ENCODE data around the gene BMPER.

The BMPER gene

GRCh38 chr7:34104115-34104514, 198.8 kb downstream of the BMPER start:
- no peak for FAIRE-seq

GRCh38 chr7:34104992-34105391, 199.7 kb downstream of the BMPER start:
- no peak for FAIRE-seq

DNA sequence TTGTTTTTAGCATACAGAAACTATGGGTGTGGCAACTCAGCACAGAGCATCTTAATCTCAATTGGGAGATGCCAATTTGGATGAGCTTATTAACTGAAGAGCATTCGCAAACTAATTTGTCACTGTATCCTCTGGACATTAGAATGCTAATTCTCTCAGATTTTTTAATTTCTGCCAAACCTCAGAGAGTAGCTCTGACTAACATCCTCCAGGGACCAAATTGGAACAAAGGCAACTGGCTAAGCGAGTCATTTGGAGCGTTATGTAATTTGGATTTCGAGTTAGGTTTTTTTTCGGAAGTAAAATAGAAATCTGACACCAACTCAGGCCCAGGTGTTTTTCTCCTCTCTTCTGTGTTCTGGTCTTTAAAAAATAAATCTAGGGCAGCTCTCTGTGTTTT, 201.9 kb downstream of the BMPER start:
- no peak for FAIRE-seq

- FAIRE-seq, result no peak
These were observed 202.8 kb downstream of the BMPER start for GRCh38 chr7:34108165-34108564.

- FAIRE-seq, result no peak
These were observed 204.8 kb downstream of the BMPER start for GRCh38 chr7:34109936-34110780.

GRCh38 chr7:34111031-34111430, 205.7 kb downstream of the BMPER start:
- FAIRE-seq, result no peak

DNA sequence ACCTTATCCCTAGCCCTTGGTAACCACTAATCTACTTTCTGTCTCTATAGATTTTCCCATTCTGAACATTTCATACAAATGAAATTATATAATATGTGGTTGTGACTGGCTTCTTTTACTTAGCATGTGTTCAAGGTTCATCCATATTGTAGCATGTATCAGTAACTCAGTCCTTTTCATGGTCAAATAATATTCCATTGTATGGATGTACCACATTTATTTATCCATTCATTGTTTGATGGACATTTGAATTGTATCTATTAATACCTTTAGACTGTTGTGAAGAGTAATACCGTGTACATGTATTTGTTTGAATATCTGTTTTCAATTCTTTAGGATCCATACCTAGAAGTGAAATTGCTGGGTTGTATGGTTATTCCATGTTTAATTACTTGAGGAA, 210.2 kb downstream of the BMPER start:
- FAIRE-seq, result no peak

- FAIRE-seq, result no peak
These were observed 212.2 kb downstream of the BMPER start for GRCh38 chr7:34117573-34117972.

- FAIRE-seq, result no peak
These were observed 216.0 kb downstream of the BMPER start for GRCh38 chr7:34121366-34121765.

DNA sequence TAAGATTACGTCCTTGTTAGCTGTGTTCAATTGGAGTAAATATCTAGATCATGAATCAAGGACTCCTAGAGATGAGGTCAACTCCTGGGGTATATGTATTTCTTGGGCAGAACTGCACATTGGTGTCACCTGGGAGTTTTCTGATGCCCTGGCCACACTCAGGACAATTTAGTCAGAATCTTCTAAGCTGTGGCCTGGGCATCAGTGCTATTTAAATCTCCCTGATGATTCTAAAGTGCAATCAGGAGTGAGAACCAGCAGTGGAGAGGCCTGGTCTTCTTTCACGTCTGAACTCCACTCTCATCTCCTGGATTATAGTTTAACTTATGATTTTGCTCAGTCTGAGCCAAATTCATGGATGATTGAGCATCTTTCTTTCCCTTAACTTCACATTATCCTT, 218.0 kb downstream of the BMPER start:
- FAIRE-seq, result no peak

GRCh38 chr7:34124765-34125164, 219.4 kb downstream of the BMPER start:
- FAIRE-seq, result no peak

GRCh38 chr7:34128762-34129161, 223.4 kb downstream of the BMPER start:
- FAIRE-seq, result no peak

GRCh38 chr7:34130558-34131295, 225.4 kb downstream of the BMPER start:
- FAIRE-seq, result no peak

DNA sequence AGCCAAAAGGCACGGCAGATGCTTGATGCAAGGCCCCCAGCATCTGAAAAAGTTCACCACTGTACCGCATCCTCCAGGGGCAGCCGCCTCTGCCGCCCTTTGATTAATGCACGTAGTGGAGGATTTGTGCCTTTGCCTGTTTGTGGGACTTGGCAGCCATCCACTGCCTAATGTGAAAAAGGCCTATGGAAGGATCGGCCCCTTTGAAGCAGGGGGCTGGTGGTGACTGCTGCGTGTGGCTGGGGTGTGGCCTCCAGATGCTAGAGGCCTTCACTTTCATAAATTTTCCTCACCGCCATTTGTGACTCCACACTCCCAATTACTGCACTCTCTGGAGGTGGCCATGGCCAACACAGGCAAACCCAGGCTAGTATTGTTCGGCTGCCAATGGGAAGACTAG, 226.0 kb downstream of the BMPER start:
- FAIRE-seq, result no peak

DNA sequence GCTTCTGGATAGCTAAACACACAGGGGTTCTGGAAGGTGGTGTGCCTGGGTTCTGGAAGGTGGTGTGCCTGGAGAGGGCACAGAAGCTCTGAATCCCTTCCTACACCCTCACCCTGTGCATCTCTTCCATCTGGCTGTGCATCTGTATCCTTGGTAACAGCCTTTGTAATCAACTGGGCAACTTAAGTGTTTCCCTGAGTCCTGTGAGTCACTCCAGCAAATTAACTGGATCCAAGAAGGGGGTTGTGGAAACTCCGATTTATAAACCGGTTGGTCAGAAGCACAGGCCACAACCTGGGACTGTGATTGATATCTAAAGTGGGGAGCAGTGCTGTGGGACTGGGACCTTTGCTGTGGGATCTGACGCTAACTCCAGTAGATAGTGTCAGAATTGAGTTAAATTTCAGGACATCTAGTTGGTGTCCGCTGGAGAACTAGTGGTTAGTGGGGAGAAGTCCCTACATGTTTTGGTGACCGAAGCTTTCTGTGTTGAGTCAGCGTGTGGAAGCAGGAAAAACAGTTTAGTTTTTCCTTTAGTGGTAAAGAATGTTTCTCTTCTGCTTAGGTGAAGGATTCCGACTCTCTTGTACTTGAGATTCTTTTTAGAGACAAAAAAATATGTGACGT, 228.1 kb downstream of the BMPER start:
- FAIRE-seq, result no peak

DNA sequence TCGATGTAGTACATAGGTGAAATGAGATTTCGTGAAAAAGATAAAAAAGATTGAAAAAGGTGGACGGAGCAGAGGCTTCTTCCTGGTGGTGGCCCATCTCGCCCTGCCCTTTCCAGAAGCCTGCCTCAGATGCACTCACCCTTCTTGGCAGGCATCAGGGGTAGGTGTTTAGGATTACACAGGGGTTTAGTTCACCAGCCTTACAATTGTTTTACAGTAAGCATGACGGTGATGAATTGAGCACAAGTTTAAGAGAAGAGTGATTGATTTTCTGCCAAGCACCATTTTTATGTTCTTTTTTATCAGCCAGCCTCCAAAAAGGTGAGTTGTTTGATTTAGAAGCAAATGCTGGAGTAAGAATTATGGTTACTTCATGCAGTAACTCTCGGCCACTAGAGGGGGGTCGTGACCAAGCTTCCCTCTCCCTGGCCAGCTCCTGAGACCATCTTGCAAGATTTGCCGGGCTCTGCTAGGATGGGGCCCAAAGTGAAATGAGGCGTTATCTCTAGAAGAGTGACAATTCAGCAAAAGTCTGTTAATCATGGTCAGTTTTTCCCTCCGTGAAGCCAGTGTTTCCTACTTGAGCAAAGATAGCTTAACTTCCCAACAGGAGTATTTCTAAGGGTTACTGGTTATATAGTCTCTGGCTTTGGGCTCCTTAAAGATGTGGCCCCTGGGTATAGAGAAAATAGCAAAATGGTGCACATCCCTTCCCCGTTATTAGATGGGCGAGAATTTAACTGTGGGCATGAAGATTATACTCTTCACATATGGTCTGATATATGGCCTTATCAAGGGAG, 228.8 kb downstream of the BMPER start:
- no peak for FAIRE-seq

DNA sequence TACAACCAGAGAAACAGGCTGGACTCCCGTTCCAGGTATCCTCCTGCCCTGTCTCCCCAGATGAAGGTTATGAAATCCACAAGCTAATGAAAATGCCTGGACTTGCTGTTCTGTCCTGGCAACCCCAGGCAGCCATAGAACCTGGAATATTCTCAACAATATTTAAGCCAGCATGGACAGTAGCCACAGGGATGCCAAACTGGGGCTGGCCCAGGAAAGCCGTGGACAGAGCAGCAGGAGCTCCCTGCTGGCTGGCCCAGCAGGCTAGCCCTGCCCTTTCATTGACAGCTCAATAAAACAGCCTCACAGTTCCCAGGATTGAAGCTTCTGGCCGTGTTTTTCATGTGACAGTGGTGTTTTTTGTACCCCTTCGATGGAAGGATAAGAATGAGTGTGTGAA, 230.6 kb downstream of the BMPER start:
- FAIRE-seq, result no peak

- no peak for FAIRE-seq
These were observed 231.4 kb downstream of the BMPER start for GRCh38 chr7:34136698-34137097.

DNA sequence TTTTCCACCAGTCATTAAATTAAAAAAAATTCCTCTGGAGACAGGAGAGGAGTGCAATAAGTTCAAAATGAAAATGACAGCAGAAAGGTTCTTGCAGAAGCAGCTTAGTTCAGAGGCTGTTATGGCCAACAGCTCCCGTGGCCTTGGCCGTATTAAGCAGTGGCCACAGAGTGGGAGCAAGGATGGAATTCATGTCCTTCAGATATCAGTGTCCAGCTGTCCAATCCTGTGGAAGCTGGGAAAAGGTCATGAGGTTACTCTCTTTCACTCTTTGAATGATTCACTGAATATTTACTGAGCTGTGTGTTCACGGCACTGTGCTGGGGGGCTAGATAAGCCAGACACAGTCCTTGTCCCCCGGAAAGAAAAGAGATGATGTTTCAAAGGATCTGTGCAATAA, 231.8 kb downstream of the BMPER start:
- no peak for FAIRE-seq

DNA sequence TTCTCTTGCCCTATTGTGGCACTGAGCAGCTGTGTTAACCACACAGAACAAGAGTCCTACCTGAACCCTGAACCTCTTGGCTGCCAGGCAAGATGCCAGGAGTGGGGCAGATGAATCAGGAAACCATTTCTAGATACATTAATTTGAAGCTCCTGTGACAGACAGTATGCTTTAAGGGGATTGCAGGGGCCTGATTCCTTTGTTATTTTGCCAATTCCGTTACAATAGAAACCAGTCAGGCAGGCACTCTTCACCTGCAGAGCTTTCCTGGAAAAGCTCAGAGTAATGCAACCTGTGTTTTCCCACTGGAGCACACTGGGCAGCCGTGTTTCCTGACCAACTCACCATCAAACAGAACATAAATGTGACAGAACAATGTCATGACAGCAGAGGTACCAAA, 233.1 kb downstream of the BMPER start:
- no peak for FAIRE-seq

DNA sequence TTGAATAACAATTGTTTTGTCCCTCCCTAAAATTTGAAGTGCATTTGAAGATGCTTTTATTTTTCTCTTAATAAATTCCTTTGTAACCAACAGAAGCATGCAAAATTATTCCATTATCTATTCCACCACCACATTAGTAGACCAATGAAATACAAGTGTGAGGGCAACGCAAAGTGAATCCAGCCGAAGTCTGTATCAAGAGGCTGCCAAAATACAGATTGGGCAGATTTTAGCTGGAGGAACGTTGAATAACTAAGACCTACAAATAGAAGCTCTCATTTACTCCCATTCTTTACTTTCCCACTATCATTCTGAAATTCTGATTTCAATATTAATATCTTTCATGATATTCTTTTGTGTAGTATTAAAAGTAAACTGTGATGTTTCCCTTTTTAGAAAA, 233.7 kb downstream of the BMPER start:
- FAIRE-seq, result no peak

DNA sequence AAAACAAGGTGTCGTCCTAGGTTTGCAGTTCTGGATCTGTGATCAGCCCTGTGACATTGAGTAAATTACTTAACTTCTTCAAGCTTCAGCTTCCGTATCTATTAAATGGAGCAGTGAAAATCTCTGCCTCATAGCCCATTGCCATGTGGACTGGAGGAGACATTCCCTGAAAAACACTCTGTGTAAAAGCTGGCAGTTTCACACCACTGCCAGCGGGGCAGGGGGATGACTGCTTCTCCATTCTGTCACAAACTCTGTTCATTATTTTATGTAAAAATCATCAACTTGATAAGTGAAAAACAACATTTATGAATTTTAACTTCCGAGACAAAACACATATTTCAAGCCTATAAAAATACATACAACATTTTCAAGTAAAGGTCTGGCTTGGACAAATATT, 234.7 kb downstream of the BMPER start:
- no peak for FAIRE-seq

- no peak for FAIRE-seq
These were observed 238.1 kb downstream of the BMPER start for GRCh38 chr7:34143402-34143801.

Measured in G401.6 (cell line).